ENCODE results near the gene EMILIN3.

GRCh38 chr20:41334443-41335421, 31.9 kb downstream of the EMILIN3 start:
- TF ChIP-seq CTCF (IDR thresholded peaks at IDR 0.05; ENCODE audit: control extremely low read depth in 1 of 3, insufficient read depth in 1 of 3, low read depth in 1 of 3, low read length in 3 of 3) (no peak), CHD1 (IDR thresholded peaks at IDR 0.05; ENCODE audit: low read depth, low read length) (no peak), EZH2 (IDR thresholded peaks at IDR 0.05; ENCODE audit: low read depth, low read length, severe bottlenecking) (no peak), CHD2 (IDR thresholded peaks at IDR 0.05; ENCODE audit: low read length) (no peak), POLR2A (IDR thresholded peaks at IDR 0.05; ENCODE audit: control extremely low read depth in 1 of 2, low read depth in 2 of 2, low read length in 2 of 2) (no peak), TAF1 (IDR thresholded peaks at IDR 0.05; ENCODE audit: low read depth, low read length) (no peak)

Measured in H1 (cell line).